Transverse colon (tissue), 3 donors: ENCODE results near the gene THAP7.

Experiments
- CTCF ChIP-seq, 5 experiments: fragments of 200-600 bp in 3 of 5; fragments of 450-650 bp in 2 of 5; sonication (generic) in 3 of 5; IDR thresholded peaks; 1 replicate in 2 of 5; 2 replicates in 3 of 5; pipeline ENCODE4 v1.5.1; 2016 to 2017; ENCODE audit warnings: antibody characterized with exemption in 5 of 5, inconsistent platforms in 3 of 5, mild to moderate bottlenecking in 2 of 5, moderate library complexity in 1 of 5
- EP300 ChIP-seq: sonication (generic); formaldehyde crosslinking; IDR thresholded peaks from one replicate; pipeline ENCODE4 v1.6.1; 2017; ENCODE audit warnings: antibody characterized with exemption, low read depth

GRCh38 chr22:21020802-21021429 is 19.0 kb upstream of the THAP7 start:
- peak in 2 of 5 experiments; percentile 11 to 22 for TF ChIP-seq CTCF (IDR thresholded peaks at IDR 0.05)
- no peak for TF ChIP-seq EP300
